HEK293T (cell line): ENCODE results near the gene DUSP14.
A peak's percentile ranks its signal among the peaks of the same experiment; 100 is the strongest.

Source experiments
- CTCF ChIA-PET: fragments of 350-600 bp; formaldehyde crosslinking; extraction: SDS; loops from one replicate; lab custom pipeline; 2021; ENCODE audit warnings: antibody characterized with exemption, inconsistent platforms; lab: Yijun Ruan, JAX
- POLR2A ChIA-PET: fragments of 350-600 bp; formaldehyde crosslinking; extraction: SDS; loops from one replicate; lab custom pipeline; 2020; ENCODE audit warnings: antibody characterized with exemption, inconsistent platforms; lab: Yijun Ruan, JAX
- DNase-seq: peaks from one replicate; pipeline ENCODE4 v3.0.0; 2012; ENCODE audit warnings: mixed read lengths; ENCODE audit errors: extremely low spot score
- ARNT ChIP-seq: fragments of 450-650 bp; IDR thresholded peaks from 2 replicates; pipeline ENCODE4 v1.6.1; 2017; ENCODE audit warnings: mild to moderate bottlenecking
- BHLHE40 ChIP-seq: fragments of 450-650 bp; IDR thresholded peaks from 2 replicates; pipeline ENCODE4 v1.6.1; 2016; ENCODE audit warnings: mild to moderate bottlenecking, moderate library complexity, borderline replicate concordance
- CTBP1 ChIP-seq: fragments of 450-650 bp; IDR thresholded peaks from 2 replicates; pipeline ENCODE4 v1.6.1; 2016; ENCODE audit warnings: borderline replicate concordance
- ELF4 ChIP-seq: fragments of 450-650 bp; IDR thresholded peaks from 2 replicates; pipeline ENCODE4 v1.6.1; 2017; ENCODE audit warnings: antibody characterized with exemption
- FOXA1 ChIP-seq: fragments of 450-650 bp; IDR thresholded peaks from 2 replicates; pipeline ENCODE4 v1.6.1; 2016; ENCODE audit warnings: mild to moderate bottlenecking
- FOXK2 ChIP-seq: fragments of 450-650 bp; IDR thresholded peaks from 2 replicates; pipeline ENCODE4 v1.6.1; 2016; ENCODE audit warnings: mild to moderate bottlenecking
- FOXM1 ChIP-seq: fragments of 450-650 bp; IDR thresholded peaks from 2 replicates; pipeline ENCODE4 v1.6.1; 2017; ENCODE audit warnings: mild to moderate bottlenecking, borderline replicate concordance
- HDGF ChIP-seq: fragments of 450-650 bp; IDR thresholded peaks from 2 replicates; pipeline ENCODE4 v1.6.1; 2017; ENCODE audit warnings: antibody characterized with exemption, borderline replicate concordance
- L3MBTL2 ChIP-seq: fragments of 450-650 bp; conservative IDR thresholded peaks from 2 replicates; pipeline ENCODE4 v1.6.1; 2016; ENCODE audit warnings: mild to moderate bottlenecking
- LEF1 ChIP-seq: fragments of 450-650 bp; IDR thresholded peaks from 2 replicates; pipeline ENCODE4 v1.6.1; 2017; ENCODE audit warnings: mild to moderate bottlenecking, borderline replicate concordance
- NFRKB ChIP-seq: fragments of 450-650 bp; IDR thresholded peaks from 2 replicates; pipeline ENCODE4 v1.6.1; 2016; ENCODE audit warnings: mild to moderate bottlenecking, moderate library complexity
- PKNOX1 ChIP-seq: fragments of 450-650 bp; IDR thresholded peaks from 2 replicates; pipeline ENCODE4 v1.6.1; 2016
- SP1 ChIP-seq: fragments of 450-650 bp; IDR thresholded peaks from 2 replicates; pipeline ENCODE4 v1.6.1; 2017
- SUZ12 ChIP-seq: fragments of 450-650 bp; IDR thresholded peaks from 2 replicates; pipeline ENCODE4 v1.6.1; 2016; ENCODE audit warnings: mild to moderate bottlenecking
- TARDBP ChIP-seq: fragments of 450-650 bp; IDR thresholded peaks from 2 replicates; pipeline ENCODE4 v1.6.1; 2016
- ZNF384 ChIP-seq: fragments of 450-650 bp; IDR thresholded peaks from 2 replicates; pipeline ENCODE4 v1.6.1; 2016

DUSP14 gene

GRCh38 chr17:37517881-37518280 is 28.2 kb downstream of the DUSP14 start:
- CTCF ChIA-PET = interaction anchor here (0.9 kb wide), 1 partner anchor 52 kb away, joined by 3 read pairs; no protein-coding TSS in a partner anchor
- TF ChIP-seq HDGF = no peak
- TF ChIP-seq BHLHE40 = no peak
- no peak for TF ChIP-seq FOXK2
- TF ChIP-seq TARDBP = no peak
- no peak for DNase-seq
- POLR2A ChIA-PET = no interaction called here

GRCh38 chr17:37518826-37519225 is 29.1 kb downstream of the DUSP14 start:
- TF ChIP-seq L3MBTL2 = no peak
- no peak for TF ChIP-seq ELF4
- TF ChIP-seq ARNT = no peak
- no peak for TF ChIP-seq LEF1
- no peak for TF ChIP-seq FOXM1
- TF ChIP-seq HDGF = no peak
- no peak for TF ChIP-seq TARDBP
- POLR2A ChIA-PET = no interaction called here
- CTCF ChIA-PET = no interaction called here
- no peak for DNase-seq

- TF ChIP-seq NFRKB (no peak), TARDBP (no peak), L3MBTL2 (no peak), FOXA1 (no peak), ELF4 (no peak)
- DNase-seq = no peak
- POLR2A ChIA-PET = no interaction called here
- CTCF ChIA-PET = no interaction called here
Measured at GRCh38 chr17:37519251-37519985, 29.7 kb downstream of the DUSP14 start.

- CTCF ChIA-PET = interaction anchor here (0.5 kb wide), 1 partner anchor 1569 kb away, joined by 5 read pairs; no protein-coding TSS in a partner anchor
- TF ChIP-seq NFRKB (no peak), ZNF384 (no peak), L3MBTL2 (no peak), FOXK2 (no peak), ELF4 (no peak), CTBP1 (no peak), FOXA1 (no peak), PKNOX1 (no peak)
- POLR2A ChIA-PET = interaction anchor here (0.8 kb wide), 1 partner anchor 30 kb away, joined by 3 read pairs; the partner anchor contains the start of gene DUSP14
- no peak for DNase-seq
Measured at GRCh38 chr17:37520174-37520573, 30.5 kb downstream of the DUSP14 start.

GRCh38 chr17:37521821-37522220 is 32.1 kb downstream of the DUSP14 start:
- no peak for DNase-seq
- CTCF ChIA-PET = no interaction called here
- POLR2A ChIA-PET = interaction anchor here (0.5 to 0.6 kb wide), 2 partner anchors 34 to 98 kb away, joined by 3 read pairs; no protein-coding TSS in a partner anchor
- no peak for TF ChIP-seq ARNT
- no peak for TF ChIP-seq L3MBTL2
- TF ChIP-seq SUZ12 = no peak
- no peak for TF ChIP-seq NFRKB
- no peak for TF ChIP-seq LEF1
- TF ChIP-seq HDGF = no peak
- TF ChIP-seq ELF4 = no peak
- no peak for TF ChIP-seq BHLHE40
- no peak for TF ChIP-seq SP1
- TF ChIP-seq CTBP1 = no peak
- TF ChIP-seq FOXM1 = no peak
- TF ChIP-seq ZNF384 = no peak

- ChIA-PET POLR2A (no interaction called here), CTCF (no interaction called here)
- DNase-seq = no peak
- TF ChIP-seq SUZ12 (no peak), L3MBTL2 (no peak), FOXK2 (no peak), FOXA1 (no peak), LEF1 (no peak), PKNOX1 (no peak)
Measured at GRCh38 chr17:37523715-37524219, 34.1 kb downstream of the DUSP14 start.

GRCh38 chr17:37527249-37527851 is 37.7 kb downstream of the DUSP14 start:
- TF ChIP-seq HDGF = no peak
- no peak for TF ChIP-seq ELF4
- TF ChIP-seq FOXK2 = no peak
- no peak for TF ChIP-seq L3MBTL2
- TF ChIP-seq FOXA1 = no peak
- TF ChIP-seq FOXM1 = no peak
- no peak for TF ChIP-seq CTBP1
- TF ChIP-seq NFRKB = no peak
- TF ChIP-seq SP1 = no peak
- no peak for TF ChIP-seq ARNT
- TF ChIP-seq BHLHE40 = no peak
- TF ChIP-seq LEF1 = no peak
- TF ChIP-seq ZNF384 = no peak
- no peak for TF ChIP-seq PKNOX1
- TF ChIP-seq SUZ12 = no peak
- DNase-seq = peak; percentile 45
- ChIA-PET CTCF (interaction anchor here (1.0 kb wide), 2 partner anchors 9 to 289 kb away, joined by 3 to 5 read pairs; no protein-coding TSS in a partner anchor), POLR2A (no interaction called here)
